DOHH2 (cell line): ENCODE data around the gene ADAMTS18.

Source experiments
- CTCF ChIP-seq: fragments of 200-600 bp; sonication (generic); IDR thresholded peaks from one replicate; pipeline ENCODE4 v1.5.1; 2014; ENCODE audit warnings: antibody characterized with exemption, mild to moderate bottlenecking, low read depth, low read length; ENCODE audit not compliant: poor library complexity, severe bottlenecking
- EZH2phosphoT487 ChIP-seq: fragments of 200-600 bp; sonication (generic); IDR thresholded peaks from 2 replicates; pipeline ENCODE4 v1.6.1; 2017; ENCODE audit warnings: borderline replicate concordance, mild to moderate bottlenecking, antibody characterized with exemption, low read length, moderate library complexity, mixed read lengths

- TF ChIP-seq CTCF: no peak
- TF ChIP-seq EZH2phosphoT487: no peak
Observed at GRCh38 chr16:77297996-77298395, 136.8 kb downstream of the ADAMTS18 start.
